AML-193 (cell line): ENCODE data around the gene FGF12.
"Not testable (repeated sequence)": the region's sequence is repeated elsewhere in the genome, so short reads cannot be mapped to it uniquely, and the experiment has no call there.

Experiments
- DNase-seq, 2 experiments: peaks; one replicate each; lab custom pipeline; 2025; lab: John Stamatoyannopoulos, UW

Gene FGF12

GRCh38 chr3:192727032-192727847 is at the start of gene FGF12:
TSS of gene FGF12 (minus strand) at chr3:192727541.
- no peak for DNase-seq

- DNase-seq, result not testable (repeated sequence)
These were observed 47.0 kb upstream of the FGF12 start for GRCh38 chr3:192774341-192774740.

GRCh38 chr3:192772240-192772894 is 45.0 kb upstream of the FGF12 start:
- peak in 1 of 2 experiments; percentile 15 for DNase-seq

- DNase-seq, result no peak
These were observed 31.3 kb upstream of the FGF12 start for GRCh38 chr3:192758654-192759053.

GRCh38 chr3:192751148-192751547 is 23.8 kb upstream of the FGF12 start:
- no peak for DNase-seq

- DNase-seq, result no peak
These were observed 22.9 kb upstream of the FGF12 start for GRCh38 chr3:192750201-192750600.

- no peak for DNase-seq
These were observed 20.4 kb upstream of the FGF12 start for GRCh38 chr3:192747746-192748145.

- no peak for DNase-seq
These were observed 19.8 kb upstream of the FGF12 start for GRCh38 chr3:192747145-192747544.

- no peak for DNase-seq
These were observed 17.8 kb upstream of the FGF12 start for GRCh38 chr3:192745150-192745549.

- not testable (repeated sequence) for DNase-seq
These were observed 17.3 kb upstream of the FGF12 start for GRCh38 chr3:192744604-192745003.

GRCh38 chr3:192737506-192737905 is 10.2 kb upstream of the FGF12 start:
- no peak for DNase-seq

GRCh38 chr3:192731233-192731632 is 3.9 kb upstream of the FGF12 start:
- no peak for DNase-seq

GRCh38 chr3:192726385-192726784 is 956 bp downstream of the FGF12 start:
- DNase-seq, result no peak

GRCh38 chr3:192719964-192720363 is 7.4 kb downstream of the FGF12 start:
- DNase-seq, result no peak

GRCh38 chr3:192718156-192718555 is 9.2 kb downstream of the FGF12 start:
- DNase-seq, result no peak

GRCh38 chr3:192715126-192715525 is 12.2 kb downstream of the FGF12 start:
- DNase-seq, result no peak

- not testable (repeated sequence) for DNase-seq
These were observed 16.2 kb downstream of the FGF12 start for GRCh38 chr3:192711126-192711525.

- DNase-seq, result no peak
These were observed 17.0 kb downstream of the FGF12 start for GRCh38 chr3:192710366-192710765.

GRCh38 chr3:192706272-192706671 is 21.1 kb downstream of the FGF12 start:
- DNase-seq, result no peak

GRCh38 chr3:192700885-192701284 is 26.5 kb downstream of the FGF12 start:
- DNase-seq, result no peak

GRCh38 chr3:192696943-192697587 is 30.3 kb downstream of the FGF12 start:
- no peak for DNase-seq

GRCh38 chr3:192687488-192688152 is 39.7 kb downstream of the FGF12 start:
- DNase-seq, result no peak
